SK-N-SH treated with all-trans-retinoic acid at 6 μM for 48 hours (cell line): Measurements from ENCODE around the gene CD2.

Experiments
- ATAC-seq: fragments of 200-7000 bp; cut with Tn5 transposase; 3 replicates; pipeline ENCODE4 v1.9.1; 2020; ENCODE audit warnings: mild to moderate bottlenecking, moderate library complexity
- BACH2 ChIP-seq: fragments of 250-450 bp; sonication (Bioruptor Pico); IDR thresholded peaks from 2 replicates; pipeline ENCODE4 v1.9.0; 2021; ENCODE audit warnings: mild to moderate bottlenecking, borderline replicate concordance
- ISL1 ChIP-seq: fragments of 250-450 bp; sonication (Bioruptor Pico); IDR thresholded peaks from 2 replicates; pipeline ENCODE4 v2.1.2; 2022; ENCODE audit warnings: mild to moderate bottlenecking, moderate library complexity
- OSR1 ChIP-seq: fragments of 250-450 bp; sonication (Bioruptor Pico); IDR thresholded peaks from 2 replicates; pipeline ENCODE4 v1.8.0; 2022; ENCODE audit warnings: moderate library complexity, mild to moderate bottlenecking, inconsistent platforms
- PATZ1 ChIP-seq: fragments of 250-450 bp; sonication (Bioruptor Pico); IDR thresholded peaks from 2 replicates; pipeline ENCODE4 v1.8.0; 2020; ENCODE audit warnings: mild to moderate bottlenecking, moderate library complexity, borderline replicate concordance
- POU6F1 ChIP-seq: fragments of 250-450 bp; sonication (Bioruptor Pico); IDR thresholded peaks from 2 replicates; pipeline ENCODE4 v1.8.0; 2021; ENCODE audit warnings: low read depth, mild to moderate bottlenecking, moderate library complexity, borderline replicate concordance
- RARB ChIP-seq: fragments of 250-450 bp; sonication (Bioruptor Pico); IDR thresholded peaks from 2 replicates; pipeline ENCODE4 v1.8.0; 2021; ENCODE audit warnings: mild to moderate bottlenecking, moderate library complexity
- SNAI2 ChIP-seq: fragments of 250-450 bp; sonication (Bioruptor Pico); IDR thresholded peaks from 2 replicates; pipeline ENCODE4 v1.5.0; 2020; ENCODE audit warnings: mild to moderate bottlenecking, moderate library complexity
- TCF4 ChIP-seq: fragments of 250-450 bp; sonication (Bioruptor Pico); IDR thresholded peaks from 2 replicates; pipeline ENCODE4 v1.8.0; 2021; ENCODE audit warnings: mild to moderate bottlenecking, moderate library complexity, borderline replicate concordance
- TSHZ2 ChIP-seq: fragments of 250-450 bp; sonication (Bioruptor Pico); IDR thresholded peaks from 2 replicates; pipeline ENCODE4 v1.5.0; 2020; ENCODE audit warnings: mild to moderate bottlenecking, moderate library complexity
- ZC3H10 ChIP-seq: fragments of 250-450 bp; sonication (Bioruptor Pico); IDR thresholded peaks from 2 replicates; pipeline ENCODE4 v1.5.1; 2021; ENCODE audit warnings: mild to moderate bottlenecking, moderate library complexity
- ZFP3 ChIP-seq: fragments of 250-450 bp; sonication (Bioruptor Pico); IDR thresholded peaks from 2 replicates; pipeline ENCODE4 v1.5.0; 2020; ENCODE audit warnings: mild to moderate bottlenecking, moderate library complexity
- ZNF565 ChIP-seq: fragments of 450-650 bp; formaldehyde crosslinking; conservative IDR thresholded peaks from 2 replicates; pipeline ENCODE4 v1.5.0; 2020; ENCODE audit warnings: low read depth, mild to moderate bottlenecking, moderate library complexity
- ZNF70 ChIP-seq: fragments of 450-650 bp; formaldehyde crosslinking; IDR thresholded peaks from 2 replicates; pipeline ENCODE4 v1.5.0; 2020; ENCODE audit warnings: mild to moderate bottlenecking, moderate library complexity
- ZNF8 ChIP-seq: fragments of 450-650 bp; formaldehyde crosslinking; IDR thresholded peaks from 2 replicates; pipeline ENCODE4 v1.5.0; 2020; ENCODE audit warnings: mild to moderate bottlenecking, moderate library complexity

CD2 gene

GRCh38 chr1:116769994-116770393 lies 15.8 kb downstream of the CD2 start (continued):
- TF ChIP-seq TSHZ2 (CRISPR knock-in tag) (no peak), OSR1 (CRISPR knock-in tag) (no peak)

GRCh38 chr1:116770625-116771024 lies 16.4 kb downstream of the CD2 start:
- TF ChIP-seq TSHZ2 (CRISPR knock-in tag) (no peak), ZNF8 (CRISPR knock-in tag) (no peak), ZNF70 (CRISPR knock-in tag) (no peak), OSR1 (CRISPR knock-in tag) (no peak), RARB (no peak), PATZ1 (no peak), SNAI2 (CRISPR knock-in tag) (no peak), BACH2 (no peak), ISL1 (CRISPR knock-in tag) (no peak), ZC3H10 (CRISPR knock-in tag) (no peak), ZFP3 (CRISPR knock-in tag) (no peak), ZNF565 (CRISPR knock-in tag) (no peak)
- ATAC-seq: no peak

GRCh38 chr1:116771997-116772647 lies 17.9 kb downstream of the CD2 start:
- no peak for ATAC-seq
- TF ChIP-seq POU6F1 (CRISPR knock-in tag) (no peak), ISL1 (CRISPR knock-in tag) (no peak), ZNF8 (CRISPR knock-in tag) (no peak), TSHZ2 (CRISPR knock-in tag) (no peak), PATZ1 (no peak), OSR1 (CRISPR knock-in tag) (no peak), ZNF70 (CRISPR knock-in tag) (no peak), ZNF565 (CRISPR knock-in tag) (no peak), TCF4 (CRISPR knock-in tag) (no peak), BACH2 (no peak)
